GM12878 (cell line): ENCODE data around the gene TM7SF2. TPM values are rescaled to one million over a fixed set of nuclear protein-coding genes. Genes with fewer than 3 reads are reported as not detected.

ENCODE experiments used
- BCLAF1 ChIP-seq: fragments of 450-650 bp; IDR thresholded peaks from 2 replicates; pipeline ENCODE4 v1.6.1; 2017; ENCODE audit warnings: antibody characterized with exemption, mild to moderate bottlenecking, moderate library complexity
- ETV6 ChIP-seq, 2 experiments: fragments of 450-650 bp in 1 of 2; IDR thresholded peaks in 1 of 2; conservative IDR thresholded peaks in 1 of 2; 2 replicates each; pipeline ENCODE4 v1.6.1; 2014; ENCODE audit warnings: antibody characterized with exemption in 1 of 2, borderline replicate concordance in 1 of 2, low read depth in 1 of 2, mild to moderate bottlenecking in 1 of 2, moderate library complexity in 1 of 2
- KDM1A ChIP-seq: fragments of 200-600 bp; sonication (generic); IDR thresholded peaks from 2 replicates; pipeline ENCODE4 v1.6.1; 2016; ENCODE audit warnings: borderline replicate concordance
- RAD51 ChIP-seq: fragments of 450-650 bp; IDR thresholded peaks from 2 replicates; pipeline ENCODE4 v1.6.1; 2016; ENCODE audit warnings: moderate library complexity, mild to moderate bottlenecking, inconsistent platforms
- RBBP5 ChIP-seq: fragments of 200-600 bp; sonication (generic); conservative IDR thresholded peaks from 2 replicates; pipeline ENCODE4 v1.6.1; 2016
- SP1 ChIP-seq: IDR thresholded peaks from one replicate; pipeline ENCODE4 v1.6.1; 2011; ENCODE audit warnings: low read depth, low read length
- SRF ChIP-seq, 2 experiments: IDR thresholded peaks; 2 replicates each; pipeline ENCODE4 v1.6.1; 2011; ENCODE audit warnings: low read depth in 2 of 2, low read length in 2 of 2, mild to moderate bottlenecking in 1 of 2, moderate library complexity in 1 of 2
- SUZ12 ChIP-seq: fragments of 200-600 bp; sonication (generic); IDR thresholded peaks from one replicate; pipeline ENCODE4 v1.6.1; 2018; ENCODE audit warnings: antibody characterized with exemption, mild to moderate bottlenecking; ENCODE audit not compliant: unreplicated experiment
- USF2 ChIP-seq: IDR thresholded peaks from 2 replicates; pipeline ENCODE4 v1.6.1; 2011; ENCODE audit warnings: low read depth, low read length, improper control_type of control experiment, borderline replicate concordance
- ZBTB11 ChIP-seq: fragments of 450-650 bp; formaldehyde crosslinking; IDR thresholded peaks from 2 replicates; pipeline ENCODE4 v1.5.0; 2022; ENCODE audit warnings: mild to moderate bottlenecking, missing genetic modification characterization
- polyA plus RNA-seq, 11 experiments: library from polyadenylated mRNA; depleted of rRNA in 4 of 11; unstranded in 6 of 11; stranded (reverse) in 5 of 11; fragments of >200 nt; fragmentation: Nextera tagmentation in 4 of 11; fragmentation: Illumina TruSeq in 1 of 11; extraction: Ambion mirVana in 4 of 11; extraction: Trizol in 1 of 11; gene quantifications; 1 replicate in 1 of 11; 2 replicates in 10 of 11; pipeline versions ENCODE4 v1.2.1 to v1.2.3, GENCODE V29; 2011 to 2016; ENCODE audit warnings: inconsistent platforms in 2 of 11, missing spikeins in 2 of 11, low read depth in 1 of 11
- total RNA-seq, 4 experiments: library from RNA; depleted of rRNA in 3 of 4; stranded (reverse); fragments of >200 nt in 3 of 4; fragmentation: Illumina TruSeq in 1 of 4; extraction: Trizol in 1 of 4; gene quantifications; 2 replicates each; pipeline versions ENCODE4 v1.2.1 to v1.2.3, GENCODE V29; 2013 to 2021

TM7SF2 gene
- total and polyA plus RNA-seq, 10 of the 15 experiments (the other 5 are each of a cell fraction or from before 2014, with no cell fraction given), result 0.52 to 57.7 (median 20.7) TPM

GRCh38 chr11:65160643-65161042 is 49.0 kb downstream of the TM7SF2 start (continued):
- TF ChIP-seq SUZ12 (no peak), SP1 (no peak), ZBTB11 (no peak), BCLAF1 (no peak), ETV6 (conservative IDR thresholded peaks at IDR 0.05 in 1 of 2, IDR thresholded peaks at IDR 0.05 in 1 of 2; ENCODE audit: borderline replicate concordance in 1 of 2, low read depth in 1 of 2) (no peak), RAD51 (no peak), SRF (IDR thresholded peaks at IDR 0.05; ENCODE audit: low read depth in 2 of 2, low read length in 2 of 2) (no peak), KDM1A (no peak), RBBP5 (no peak), USF2 (no peak)
